GM13977 (cell line): Measurements from ENCODE around the gene SBF1.

Experiments
- DNase-seq: peaks from one replicate; pipeline ENCODE4 v3.0.0; 2012; ENCODE audit warnings: low spot score
- in situ Hi-C: fragments of 300-500 bp; cut with MboI; formaldehyde crosslinking; loops from one replicate; pipeline ENCODE4 v1.12.0; 2022; ENCODE audit warnings: low sequenced_read_pairs, low pct_unique_long_range_greater_than_20kb, mixed read lengths, inconsistent platforms; ENCODE audit not compliant: unreplicated experiment
- TF ChIP-seq, protein P1 (sequence below): IDR thresholded peaks from 2 replicates; pipeline ENCODE4 v1.5.1; 2012; ENCODE audit warnings: mild to moderate bottlenecking, control low read depth; ENCODE audit not compliant: insufficient read depth; ENCODE audit errors: extremely low read depth, missing control alignments

SBF1 gene

DNA sequence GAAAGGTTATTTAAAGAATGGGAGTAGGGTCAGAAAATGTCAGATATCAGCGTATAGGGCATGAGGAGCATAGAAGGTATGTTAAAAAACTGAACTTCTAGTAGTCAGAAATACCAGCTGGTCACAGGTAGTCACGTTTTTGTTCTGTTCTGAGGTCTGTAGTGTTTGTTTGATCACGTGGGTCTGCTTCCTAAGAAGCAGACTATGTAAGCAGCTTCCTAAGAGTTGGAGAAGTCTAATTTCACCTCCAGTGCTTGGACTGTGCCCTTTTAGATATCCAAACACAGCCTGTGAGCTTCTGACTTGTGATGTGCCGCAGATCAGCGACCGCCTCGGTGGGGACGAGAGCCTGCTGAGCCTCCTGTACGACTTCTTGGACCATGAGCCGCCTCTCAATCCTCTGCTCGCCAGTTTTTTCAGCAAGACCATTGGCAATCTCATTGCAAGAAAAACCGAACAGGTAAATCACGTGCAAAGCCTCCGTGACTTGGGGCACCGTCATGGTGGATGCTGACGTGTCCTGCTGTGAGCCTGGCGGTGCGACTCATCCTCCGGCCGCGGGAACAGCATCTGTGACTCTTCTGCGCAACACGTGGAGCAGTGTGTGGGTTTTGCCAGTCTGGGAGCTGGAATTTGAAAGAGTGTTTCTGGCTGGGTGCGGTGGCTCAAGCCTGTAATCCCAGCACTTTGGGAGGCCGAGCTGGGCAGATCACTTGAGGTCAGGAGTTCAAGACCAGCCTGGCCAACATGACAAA, 68.2 kb downstream of the SBF1 start:
- TF ChIP-seq, protein P1, sequence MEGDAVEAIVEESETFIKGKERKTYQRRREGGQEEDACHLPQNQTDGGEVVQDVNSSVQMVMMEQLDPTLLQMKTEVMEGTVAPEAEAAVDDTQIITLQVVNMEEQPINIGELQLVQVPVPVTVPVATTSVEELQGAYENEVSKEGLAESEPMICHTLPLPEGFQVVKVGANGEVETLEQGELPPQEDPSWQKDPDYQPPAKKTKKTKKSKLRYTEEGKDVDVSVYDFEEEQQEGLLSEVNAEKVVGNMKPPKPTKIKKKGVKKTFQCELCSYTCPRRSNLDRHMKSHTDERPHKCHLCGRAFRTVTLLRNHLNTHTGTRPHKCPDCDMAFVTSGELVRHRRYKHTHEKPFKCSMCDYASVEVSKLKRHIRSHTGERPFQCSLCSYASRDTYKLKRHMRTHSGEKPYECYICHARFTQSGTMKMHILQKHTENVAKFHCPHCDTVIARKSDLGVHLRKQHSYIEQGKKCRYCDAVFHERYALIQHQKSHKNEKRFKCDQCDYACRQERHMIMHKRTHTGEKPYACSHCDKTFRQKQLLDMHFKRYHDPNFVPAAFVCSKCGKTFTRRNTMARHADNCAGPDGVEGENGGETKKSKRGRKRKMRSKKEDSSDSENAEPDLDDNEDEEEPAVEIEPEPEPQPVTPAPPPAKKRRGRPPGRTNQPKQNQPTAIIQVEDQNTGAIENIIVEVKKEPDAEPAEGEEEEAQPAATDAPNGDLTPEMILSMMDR, result no peak
- in situ Hi-C loops, result no loop called here

DNA sequence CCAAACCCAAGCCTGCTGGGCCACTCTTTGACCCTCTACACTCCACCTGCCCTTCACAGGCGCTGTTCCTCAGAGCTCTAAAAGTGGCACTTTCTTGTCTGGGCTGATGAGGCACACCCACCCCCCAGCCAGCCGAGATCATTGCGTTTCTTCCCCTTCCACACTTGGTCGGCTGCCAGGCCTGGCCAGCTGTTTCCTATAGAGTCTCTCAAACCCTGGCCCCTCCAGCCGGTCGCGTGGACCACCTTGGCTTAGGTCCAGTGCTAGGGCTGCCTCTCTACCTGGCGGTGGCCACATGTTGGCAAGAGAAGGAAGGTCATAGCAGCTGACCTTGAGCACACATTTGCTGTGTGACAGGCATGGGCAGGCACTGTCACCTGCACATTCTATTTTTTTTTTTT, 71.1 kb downstream of the SBF1 start:
- in situ Hi-C loops, result no loop called here
- DNase-seq, result no peak
- TF ChIP-seq, protein P1, result no peak

More for the DNA sequence above, 68.2 kb downstream of the SBF1 start:
- no peak for DNase-seq

DNA sequence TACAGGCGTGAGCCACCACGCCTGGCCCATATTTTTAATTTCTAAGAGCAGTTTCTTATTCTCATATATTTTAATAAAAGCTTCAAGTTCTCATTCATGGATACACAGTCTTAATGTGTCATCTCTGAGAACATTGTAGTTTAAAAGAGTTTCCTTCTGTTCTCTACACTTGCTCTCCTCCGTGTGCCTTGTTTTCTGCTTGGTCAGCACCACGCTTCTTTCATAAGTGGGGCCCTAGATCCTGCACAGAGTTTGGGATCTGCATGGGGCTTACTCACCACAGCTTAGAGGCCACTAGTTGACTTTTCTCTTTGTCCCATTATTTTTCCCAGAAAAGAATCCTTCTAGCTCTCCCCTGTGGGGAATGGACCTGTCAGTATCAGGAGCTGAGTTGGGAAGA, 72.9 kb downstream of the SBF1 start:
- TF ChIP-seq, protein P1, result no peak
- no peak for DNase-seq
- in situ Hi-C loops, result no loop called here

GRCh38 chr22:50400931-50401330, 73.9 kb downstream of the SBF1 start:
- no peak for DNase-seq
- in situ Hi-C loops, result no loop called here
- TF ChIP-seq, protein P1, result no peak

- no peak for DNase-seq
- TF ChIP-seq, protein P1, result no peak
These were observed 74.4 kb downstream of the SBF1 start for GRCh38 chr22:50400406-50400805.

DNA sequence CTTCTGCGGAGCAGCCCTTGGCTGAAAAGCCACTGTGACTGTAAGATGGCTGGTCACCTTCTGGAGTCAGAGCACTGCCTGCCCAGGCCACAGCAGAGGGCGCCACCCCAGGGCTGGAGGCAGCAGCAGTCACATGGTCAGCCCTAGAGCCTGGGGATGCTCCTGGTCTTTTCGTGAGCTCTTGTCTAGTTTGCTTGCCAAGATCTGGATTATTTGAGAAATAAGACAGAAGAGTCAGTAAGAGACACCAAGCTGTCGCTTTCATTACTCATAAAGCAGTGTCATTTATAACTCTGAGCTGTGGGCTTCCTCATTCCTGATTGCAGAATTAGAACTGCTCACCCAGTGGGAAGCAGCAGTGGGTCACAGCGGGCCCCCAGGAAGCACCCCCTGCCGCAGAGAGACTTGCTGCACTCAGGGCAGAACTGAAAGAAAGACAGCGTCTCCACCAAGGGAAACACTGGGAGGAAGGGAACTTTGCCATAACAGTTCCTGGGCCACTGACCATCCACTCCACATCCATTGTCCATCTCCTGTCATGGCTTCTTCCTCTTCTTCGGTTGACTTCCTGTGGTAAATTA, 75.0 kb downstream of the SBF1 start:
- TF ChIP-seq, protein P1, result peak; percentile 76
- DNase-seq, result peak; percentile 47
- in situ Hi-C loops, result no loop called here

More at GRCh38 chr22:50400406-50400805, 74.4 kb downstream of the SBF1 start:
- in situ Hi-C loops, result no loop called here
